ENCODE results near the gene CUL2. TPM values are rescaled to one million over a fixed set of nuclear protein-coding genes. Genes with fewer than 3 reads are reported as not detected.

The CUL2 gene
- total and polyA plus RNA-seq, 2 donors (not counting 1 experiment from before 2014, with no cell fraction given), result 7.3 to 36.9 TPM

DNA sequence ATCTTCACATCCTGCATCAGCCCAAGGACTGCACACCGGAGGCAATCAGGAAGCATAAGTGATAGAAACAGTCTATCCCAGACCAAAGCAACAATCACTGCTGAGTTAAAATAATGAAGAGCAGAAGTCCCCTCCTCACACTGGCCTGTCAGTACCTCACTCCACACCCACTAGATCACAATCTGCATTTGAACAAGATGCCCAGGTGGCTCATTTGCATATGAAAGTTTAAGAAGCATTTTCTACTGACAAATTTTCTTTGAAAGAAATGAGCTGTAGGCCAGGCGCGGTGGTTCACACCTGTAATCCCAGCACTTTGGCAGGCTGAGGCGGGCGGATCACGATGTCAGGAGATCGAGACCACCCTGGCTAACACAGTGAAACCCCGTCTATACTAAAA, 77.4 kb downstream of the CUL2 start:
- Histone ChIP-seq H4K20me1 (ENCODE audit: control insufficient read depth, insufficient read depth, low read length, poor library complexity, severe bottlenecking) (no peaks in the 10 kb centered on the region), H3K4me2 (replicated peaks; ENCODE audit: low read depth, low read length, poor library complexity, severe bottlenecking) (no peak overlapping the region), H3K9me3 (ENCODE audit: control extremely low read depth in 1 of 3, control insufficient read depth in 2 of 3, insufficient read depth in 1 of 3, low read length in 2 of 3) (no peaks in the 10 kb centered on the region), H3K4me1 (ENCODE audit: control insufficient read depth in 2 of 2, insufficient read depth in 2 of 2, low read length in 2 of 2) (no peaks in the 10 kb centered on the region), H3K79me2 (ENCODE audit: control insufficient read depth, insufficient read depth, low read length) (no peaks in the 10 kb centered on the region), H2AFZ (ENCODE audit: insufficient read depth, low read depth, low read length, poor library complexity, severe bottlenecking) (no peak overlapping the region), H3K36me3 (replicated peaks in 1 of 2; ENCODE audit: control extremely low read depth in 1 of 2, control insufficient read depth in 1 of 2, extremely low read depth in 1 of 2, insufficient read depth in 2 of 2, low read length in 1 of 2) (peaks cover 8 to 54% of the 10 kb centered on the region in 2 experiments), H3K9ac (ENCODE audit: low read length) (no peak overlapping the region), H3K4me3 (ENCODE audit: control extremely low read depth in 1 of 5, extremely low read depth in 1 of 5, insufficient read depth in 1 of 5, low read depth in 2 of 5, low read length in 4 of 5) (no peak overlapping the region), H3K27ac (ENCODE audit: low read length in 2 of 2) (no peak overlapping the region), H3K27me3 (replicated peaks in 1 of 4; ENCODE audit: control extremely low read depth in 1 of 4, control insufficient read depth in 3 of 4, insufficient read depth in 4 of 4, low read length in 3 of 4) (no peaks in the 10 kb centered on the region)
- POLR2A ChIA-PET, result no interaction called here
- TF ChIP-seq, protein P1, sequence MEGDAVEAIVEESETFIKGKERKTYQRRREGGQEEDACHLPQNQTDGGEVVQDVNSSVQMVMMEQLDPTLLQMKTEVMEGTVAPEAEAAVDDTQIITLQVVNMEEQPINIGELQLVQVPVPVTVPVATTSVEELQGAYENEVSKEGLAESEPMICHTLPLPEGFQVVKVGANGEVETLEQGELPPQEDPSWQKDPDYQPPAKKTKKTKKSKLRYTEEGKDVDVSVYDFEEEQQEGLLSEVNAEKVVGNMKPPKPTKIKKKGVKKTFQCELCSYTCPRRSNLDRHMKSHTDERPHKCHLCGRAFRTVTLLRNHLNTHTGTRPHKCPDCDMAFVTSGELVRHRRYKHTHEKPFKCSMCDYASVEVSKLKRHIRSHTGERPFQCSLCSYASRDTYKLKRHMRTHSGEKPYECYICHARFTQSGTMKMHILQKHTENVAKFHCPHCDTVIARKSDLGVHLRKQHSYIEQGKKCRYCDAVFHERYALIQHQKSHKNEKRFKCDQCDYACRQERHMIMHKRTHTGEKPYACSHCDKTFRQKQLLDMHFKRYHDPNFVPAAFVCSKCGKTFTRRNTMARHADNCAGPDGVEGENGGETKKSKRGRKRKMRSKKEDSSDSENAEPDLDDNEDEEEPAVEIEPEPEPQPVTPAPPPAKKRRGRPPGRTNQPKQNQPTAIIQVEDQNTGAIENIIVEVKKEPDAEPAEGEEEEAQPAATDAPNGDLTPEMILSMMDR (IDR thresholded peaks at IDR 0.05), result no peak
- no peak for TF ChIP-seq EZH2 (IDR thresholded peaks at IDR 0.05; ENCODE audit: borderline replicate concordance, insufficient read depth, low read depth, low read length, poor library complexity, severe bottlenecking)
- no peaks in the 10 kb centered on the region for H3K4me1 Mint-ChIP-seq
- CTCF ChIA-PET, result no interaction called here
- no peaks in the 10 kb centered on the region for H3K27me3 Mint-ChIP-seq
- intact Hi-C loops (cut with micrococcal nuclease), result no loop called here
- no peak overlapping the region for H3K4me3 Mint-ChIP-seq
- ATAC-seq (ENCODE audit: low read depth), result no peak
- no peak overlapping the region for H3K27ac Mint-ChIP-seq
- no peak for DNase-seq
- no peaks in the 10 kb centered on the region for H3K9me3 Mint-ChIP-seq (ENCODE audit: insufficient read depth)
- no CpG with 5 or more reads among the region's 8 CpGs for WGBS (ENCODE audit: insufficient coverage)

DNA sequence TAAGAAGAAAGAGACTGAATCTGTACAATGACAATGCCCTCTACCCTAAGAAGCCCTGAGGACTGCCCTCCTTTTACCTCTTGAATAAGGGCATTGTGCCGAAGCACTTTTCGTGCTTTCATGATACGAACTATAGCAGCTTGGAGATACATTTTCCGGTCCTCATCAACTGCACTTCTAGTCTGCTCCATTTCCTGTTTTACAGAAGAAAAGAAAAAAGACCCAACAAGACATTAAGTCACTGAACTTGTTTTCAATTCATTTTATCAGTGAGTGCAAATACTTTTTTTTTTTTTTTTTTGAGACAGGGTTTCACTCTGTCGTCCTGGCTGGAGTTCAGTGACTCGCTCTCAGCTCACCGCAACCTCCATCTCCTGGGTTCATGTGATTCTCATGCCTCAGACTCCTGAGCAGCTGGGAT, 78.4 kb downstream of the CUL2 start:
- no peaks in the 10 kb centered on the region for H3K27me3 Mint-ChIP-seq
- H3K4me2 ChIP-seq (replicated peaks; ENCODE audit: low read depth, low read length, poor library complexity, severe bottlenecking), result no peak overlapping the region
- H3K9me3 Mint-ChIP-seq (ENCODE audit: insufficient read depth), result no peaks in the 10 kb centered on the region
- no peaks in the 10 kb centered on the region for H3K79me2 ChIP-seq (ENCODE audit: control insufficient read depth, insufficient read depth, low read length)
- H3K36me3 ChIP-seq (replicated peaks in 1 of 2; ENCODE audit: control extremely low read depth in 1 of 2, control insufficient read depth in 1 of 2, extremely low read depth in 1 of 2, insufficient read depth in 2 of 2, low read length in 1 of 2), result peaks cover 8 to 50% of the 10 kb centered on the region in 2 experiments
- no peaks in the 10 kb centered on the region for H3K27me3 ChIP-seq (replicated peaks in 1 of 4; ENCODE audit: control extremely low read depth in 1 of 4, control insufficient read depth in 3 of 4, insufficient read depth in 4 of 4, low read length in 3 of 4)
- intact Hi-C loops (cut with micrococcal nuclease), result no loop called here
- H3K9ac ChIP-seq (ENCODE audit: low read length), result no peak overlapping the region
- no peaks in the 10 kb centered on the region for H3K4me1 ChIP-seq (ENCODE audit: control insufficient read depth in 2 of 2, insufficient read depth in 2 of 2, low read length in 2 of 2)
- WGBS (ENCODE audit: insufficient coverage), result 94% methylated on average over 4 of the region's 7 CpGs
- no peaks in the 10 kb centered on the region for H3K4me1 Mint-ChIP-seq
- no peak overlapping the region for H2AFZ ChIP-seq (ENCODE audit: insufficient read depth, low read depth, low read length, poor library complexity, severe bottlenecking)
- ChIA-PET CTCF (no interaction called here), POLR2A (no interaction called here)
- H3K4me3 ChIP-seq (ENCODE audit: control extremely low read depth in 1 of 5, extremely low read depth in 1 of 5, insufficient read depth in 1 of 5, low read depth in 2 of 5, low read length in 4 of 5), result no peak overlapping the region
- TF ChIP-seq EZH2 (IDR thresholded peaks at IDR 0.05; ENCODE audit: borderline replicate concordance, insufficient read depth, low read depth, low read length, poor library complexity, severe bottlenecking), result no peak
- TF ChIP-seq, protein P1 (IDR thresholded peaks at IDR 0.05), result no peak
- no peak overlapping the region for H3K27ac ChIP-seq (ENCODE audit: low read length in 2 of 2)
- no peaks in the 10 kb centered on the region for H4K20me1 ChIP-seq (ENCODE audit: control insufficient read depth, insufficient read depth, low read length, poor library complexity, severe bottlenecking)
- H3K9me3 ChIP-seq (ENCODE audit: control extremely low read depth in 1 of 3, control insufficient read depth in 2 of 3, insufficient read depth in 1 of 3, low read length in 2 of 3), result no peaks in the 10 kb centered on the region
- no peak for ATAC-seq (ENCODE audit: low read depth)
- H3K27ac Mint-ChIP-seq, result no peak overlapping the region
- H3K4me3 Mint-ChIP-seq, result no peak overlapping the region
- no peak for DNase-seq

All from B cell (primary cell).